Astrocyte (in vitro differentiated cells and primary cell): ENCODE data around the gene NAV1.

ENCODE experiments used
- CTCF ChIP-seq: IDR thresholded peaks from 2 replicates; pipeline ENCODE4 v1.5.1; 2011; ENCODE audit warnings: low read depth, mild to moderate bottlenecking, inconsistent platforms, low read length, moderate library complexity; ENCODE audit not compliant: insufficient read depth
- EZH2 ChIP-seq: IDR thresholded peaks from 2 replicates; pipeline ENCODE4 v1.6.1; 2012; ENCODE audit warnings: mild to moderate bottlenecking, low read length, inconsistent platforms; ENCODE audit not compliant: insufficient read depth

DNA sequence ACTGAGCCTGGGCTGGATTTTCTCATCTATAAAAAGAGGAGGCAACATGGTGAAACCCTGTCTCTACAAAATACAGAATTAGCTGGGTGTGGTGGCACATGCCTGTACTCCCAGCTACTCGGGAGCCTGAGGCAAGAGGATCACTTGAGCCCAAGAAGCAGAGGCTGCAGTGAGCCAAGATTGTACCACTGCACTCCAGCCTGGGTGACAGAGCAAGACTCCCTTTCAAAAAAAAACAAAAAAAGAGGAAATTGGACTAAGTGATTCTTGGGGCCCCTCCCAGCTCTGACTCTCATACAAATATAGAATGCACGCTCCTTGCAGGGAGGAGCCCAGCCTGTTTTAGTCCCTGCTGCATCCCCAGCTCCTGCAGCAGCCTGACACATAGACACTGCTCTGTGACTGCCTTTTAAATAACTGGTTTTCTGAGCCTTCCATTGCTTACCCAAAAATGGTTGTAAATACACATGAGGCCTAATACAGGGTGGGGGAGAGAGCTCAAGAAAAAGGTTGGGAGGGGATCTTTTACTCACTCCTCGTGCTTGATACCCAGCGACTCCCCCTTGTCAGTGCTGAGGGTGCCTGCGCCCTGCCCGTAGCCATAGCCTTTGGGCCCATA is 49.2 kb upstream of the NAV1 start:
- TF ChIP-seq EZH2, result no peak
- no peak for TF ChIP-seq CTCF
